ENCODE data around the gene PXMP4. TPM values are rescaled to one million over a fixed set of nuclear protein-coding genes. Genes with fewer than 3 reads are reported as not detected.

Gene PXMP4
- total and polyA plus RNA-seq, 9 of the 15 experiments (the other 6 are each of a cell fraction or from before 2014, with no cell fraction given): 4.8 to 29.1 (median 6.8) TPM

DNA sequence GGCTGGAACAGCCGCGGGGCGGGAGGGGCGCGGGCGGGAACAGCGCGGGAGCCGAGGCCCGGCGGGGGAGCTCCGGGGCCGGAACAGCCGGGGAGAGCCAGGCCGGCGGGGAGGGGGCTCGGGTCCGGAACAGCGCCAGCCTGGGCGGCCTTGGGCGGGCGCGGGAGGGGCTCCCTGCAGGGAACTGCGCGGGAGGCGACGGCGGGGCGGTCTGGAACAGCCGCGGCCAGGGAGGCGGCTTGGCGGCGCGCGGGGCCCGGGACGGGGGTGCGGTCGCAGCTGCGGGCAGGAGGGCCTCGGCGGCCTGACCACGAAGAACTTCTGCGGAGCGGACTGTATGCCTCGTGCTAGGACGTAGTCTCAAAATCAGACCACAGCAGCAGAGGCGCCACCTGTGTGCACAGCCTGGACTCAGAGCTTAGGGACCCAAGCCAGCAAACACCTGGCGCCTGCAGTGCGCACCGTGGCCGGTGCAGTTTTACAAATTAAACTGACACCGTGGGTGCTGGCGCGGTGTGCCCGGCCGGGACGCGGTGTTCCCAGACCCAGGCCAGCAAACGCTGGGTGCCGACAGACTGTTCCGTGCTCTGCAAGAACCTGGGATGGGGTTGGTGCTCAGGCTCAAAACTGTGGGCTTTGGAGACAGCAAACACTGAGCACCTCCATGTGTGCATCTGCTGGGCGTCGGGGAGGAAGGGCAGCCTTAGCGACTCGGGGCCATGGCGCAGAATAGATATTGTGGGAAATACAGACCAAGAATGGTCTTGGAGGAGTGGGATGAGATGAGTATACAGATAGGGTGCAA lies 12.3 kb upstream of the PXMP4 start (continued):
- TF ChIP-seq EGR1 (conservative IDR thresholded peaks at IDR 0.05) (no peak), CBFA2T2 (conservative IDR thresholded peaks at IDR 0.05) (no peak), NRF1 (conservative IDR thresholded peaks at IDR 0.05 in 1 of 2, IDR thresholded peaks at IDR 0.05 in 1 of 2) (peak; percentile 71 to 76; a peak in 3 of 4 replicates), DPF2 (IDR thresholded peaks at IDR 0.05) (peak; percentile 20; the same call in 1 of the 2 replicates), FOXM1 (IDR thresholded peaks at IDR 0.05; ENCODE audit: low read depth) (no peak), FOXM1 (CRISPR knock-in tag; IDR thresholded peaks at IDR 0.05; ENCODE audit: low read depth) (peak; percentile 39; the same call in 1 of the 2 replicates)
- TF ChIP-seq, protein P1, sequence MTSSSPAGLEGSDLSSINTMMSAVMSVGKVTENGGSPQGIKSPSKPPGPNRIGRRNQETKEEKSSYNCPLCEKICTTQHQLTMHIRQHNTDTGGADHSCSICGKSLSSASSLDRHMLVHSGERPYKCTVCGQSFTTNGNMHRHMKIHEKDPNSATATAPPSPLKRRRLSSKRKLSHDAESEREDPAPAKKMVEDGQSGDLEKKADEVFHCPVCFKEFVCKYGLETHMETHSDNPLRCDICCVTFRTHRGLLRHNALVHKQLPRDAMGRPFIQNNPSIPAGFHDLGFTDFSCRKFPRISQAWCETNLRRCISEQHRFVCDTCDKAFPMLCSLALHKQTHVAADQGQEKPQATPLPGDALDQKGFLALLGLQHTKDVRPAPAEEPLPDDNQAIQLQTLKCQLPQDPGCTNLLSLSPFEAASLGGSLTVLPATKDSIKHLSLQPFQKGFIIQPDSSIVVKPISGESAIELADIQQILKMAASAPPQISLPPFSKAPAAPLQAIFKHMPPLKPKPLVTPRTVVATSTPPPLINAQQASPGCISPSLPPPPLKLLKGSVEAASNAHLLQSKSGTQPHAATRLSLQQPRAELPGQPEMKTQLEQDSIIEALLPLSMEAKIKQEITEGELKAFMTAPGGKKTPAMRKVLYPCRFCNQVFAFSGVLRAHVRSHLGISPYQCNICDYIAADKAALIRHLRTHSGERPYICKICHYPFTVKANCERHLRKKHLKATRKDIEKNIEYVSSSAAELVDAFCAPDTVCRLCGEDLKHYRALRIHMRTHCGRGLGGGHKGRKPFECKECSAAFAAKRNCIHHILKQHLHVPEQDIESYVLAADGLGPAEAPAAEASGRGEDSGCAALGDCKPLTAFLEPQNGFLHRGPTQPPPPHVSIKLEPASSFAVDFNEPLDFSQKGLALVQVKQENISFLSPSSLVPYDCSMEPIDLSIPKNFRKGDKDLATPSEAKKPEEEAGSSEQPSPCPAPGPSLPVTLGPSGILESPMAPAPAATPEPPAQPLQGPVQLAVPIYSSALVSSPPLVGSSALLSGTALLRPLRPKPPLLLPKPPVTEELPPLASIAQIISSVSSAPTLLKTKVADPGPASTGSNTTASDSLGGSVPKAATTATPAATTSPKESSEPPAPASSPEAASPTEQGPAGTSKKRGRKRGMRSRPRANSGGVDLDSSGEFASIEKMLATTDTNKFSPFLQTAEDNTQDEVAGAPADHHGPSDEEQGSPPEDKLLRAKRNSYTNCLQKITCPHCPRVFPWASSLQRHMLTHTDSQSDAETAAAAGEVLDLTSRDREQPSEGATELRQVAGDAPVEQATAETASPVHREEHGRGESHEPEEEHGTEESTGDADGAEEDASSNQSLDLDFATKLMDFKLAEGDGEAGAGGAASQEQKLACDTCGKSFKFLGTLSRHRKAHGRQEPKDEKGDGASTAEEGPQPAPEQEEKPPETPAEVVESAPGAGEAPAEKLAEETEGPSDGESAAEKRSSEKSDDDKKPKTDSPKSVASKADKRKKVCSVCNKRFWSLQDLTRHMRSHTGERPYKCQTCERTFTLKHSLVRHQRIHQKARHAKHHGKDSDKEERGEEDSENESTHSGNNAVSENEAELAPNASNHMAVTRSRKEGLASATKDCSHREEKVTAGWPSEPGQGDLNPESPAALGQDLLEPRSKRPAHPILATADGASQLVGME (CRISPR knock-in tag; IDR thresholded peaks at IDR 0.05): peak; percentile 15; the same call in 1 of the 2 replicates
- TF ChIP-seq, protein P2, sequence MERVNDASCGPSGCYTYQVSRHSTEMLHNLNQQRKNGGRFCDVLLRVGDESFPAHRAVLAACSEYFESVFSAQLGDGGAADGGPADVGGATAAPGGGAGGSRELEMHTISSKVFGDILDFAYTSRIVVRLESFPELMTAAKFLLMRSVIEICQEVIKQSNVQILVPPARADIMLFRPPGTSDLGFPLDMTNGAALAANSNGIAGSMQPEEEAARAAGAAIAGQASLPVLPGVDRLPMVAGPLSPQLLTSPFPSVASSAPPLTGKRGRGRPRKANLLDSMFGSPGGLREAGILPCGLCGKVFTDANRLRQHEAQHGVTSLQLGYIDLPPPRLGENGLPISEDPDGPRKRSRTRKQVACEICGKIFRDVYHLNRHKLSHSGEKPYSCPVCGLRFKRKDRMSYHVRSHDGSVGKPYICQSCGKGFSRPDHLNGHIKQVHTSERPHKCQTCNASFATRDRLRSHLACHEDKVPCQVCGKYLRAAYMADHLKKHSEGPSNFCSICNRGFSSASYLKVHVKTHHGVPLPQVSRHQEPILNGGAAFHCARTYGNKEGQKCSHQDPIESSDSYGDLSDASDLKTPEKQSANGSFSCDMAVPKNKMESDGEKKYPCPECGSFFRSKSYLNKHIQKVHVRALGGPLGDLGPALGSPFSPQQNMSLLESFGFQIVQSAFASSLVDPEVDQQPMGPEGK (CRISPR knock-in tag; IDR thresholded peaks at IDR 0.05; ENCODE audit: borderline replicate concordance): no peak
- TF ChIP-seq, protein P3, sequence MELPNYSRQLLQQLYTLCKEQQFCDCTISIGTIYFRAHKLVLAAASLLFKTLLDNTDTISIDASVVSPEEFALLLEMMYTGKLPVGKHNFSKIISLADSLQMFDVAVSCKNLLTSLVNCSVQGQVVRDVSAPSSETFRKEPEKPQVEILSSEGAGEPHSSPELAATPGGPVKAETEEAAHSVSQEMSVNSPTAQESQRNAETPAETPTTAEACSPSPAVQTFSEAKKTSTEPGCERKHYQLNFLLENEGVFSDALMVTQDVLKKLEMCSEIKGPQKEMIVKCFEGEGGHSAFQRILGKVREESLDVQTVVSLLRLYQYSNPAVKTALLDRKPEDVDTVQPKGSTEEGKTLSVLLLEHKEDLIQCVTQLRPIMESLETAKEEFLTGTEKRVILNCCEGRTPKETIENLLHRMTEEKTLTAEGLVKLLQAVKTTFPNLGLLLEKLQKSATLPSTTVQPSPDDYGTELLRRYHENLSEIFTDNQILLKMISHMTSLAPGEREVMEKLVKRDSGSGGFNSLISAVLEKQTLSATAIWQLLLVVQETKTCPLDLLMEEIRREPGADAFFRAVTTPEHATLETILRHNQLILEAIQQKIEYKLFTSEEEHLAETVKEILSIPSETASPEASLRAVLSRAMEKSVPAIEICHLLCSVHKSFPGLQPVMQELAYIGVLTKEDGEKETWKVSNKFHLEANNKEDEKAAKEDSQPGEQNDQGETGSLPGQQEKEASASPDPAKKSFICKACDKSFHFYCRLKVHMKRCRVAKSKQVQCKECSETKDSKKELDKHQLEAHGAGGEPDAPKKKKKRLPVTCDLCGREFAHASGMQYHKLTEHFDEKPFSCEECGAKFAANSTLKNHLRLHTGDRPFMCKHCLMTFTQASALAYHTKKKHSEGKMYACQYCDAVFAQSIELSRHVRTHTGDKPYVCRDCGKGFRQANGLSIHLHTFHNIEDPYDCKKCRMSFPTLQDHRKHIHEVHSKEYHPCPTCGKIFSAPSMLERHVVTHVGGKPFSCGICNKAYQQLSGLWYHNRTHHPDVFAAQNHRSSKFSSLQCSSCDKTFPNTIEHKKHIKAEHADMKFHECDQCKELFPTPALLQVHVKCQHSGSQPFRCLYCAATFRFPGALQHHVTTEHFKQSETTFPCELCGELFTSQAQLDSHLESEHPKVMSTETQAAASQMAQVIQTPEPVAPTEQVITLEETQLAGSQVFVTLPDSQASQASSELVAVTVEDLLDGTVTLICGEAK (IDR thresholded peaks at IDR 0.05): peak; percentile 17; the same call in 1 of the 2 replicates
- TF ChIP-seq, protein P3 (CRISPR knock-in tag; IDR thresholded peaks at IDR 0.05): no peak
